ENCODE results near the gene FBP1.
"Not testable (repeated sequence)": the region's sequence is repeated elsewhere in the genome, so short reads cannot be mapped to it uniquely, and the experiment has no call there.

DNA sequence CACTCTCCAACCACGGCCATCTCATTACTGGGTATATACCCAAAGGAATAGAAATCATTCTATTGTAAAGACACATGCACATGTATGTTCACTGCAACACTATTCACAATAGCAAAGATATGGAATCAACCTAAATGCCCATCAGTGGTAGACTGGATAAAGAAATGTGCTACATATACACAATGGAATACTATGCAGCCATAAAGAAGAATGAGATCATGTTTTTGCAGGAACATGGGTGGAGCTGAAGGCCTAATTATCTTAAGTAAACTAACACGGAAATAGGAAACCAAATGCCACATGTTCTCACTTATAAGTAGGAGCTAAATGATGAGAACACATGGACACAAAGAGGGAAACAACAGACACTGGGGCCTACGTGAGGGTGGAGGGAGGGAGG, 75.0 kb downstream of the FBP1 start:
- TF ChIP-seq, protein P1, sequence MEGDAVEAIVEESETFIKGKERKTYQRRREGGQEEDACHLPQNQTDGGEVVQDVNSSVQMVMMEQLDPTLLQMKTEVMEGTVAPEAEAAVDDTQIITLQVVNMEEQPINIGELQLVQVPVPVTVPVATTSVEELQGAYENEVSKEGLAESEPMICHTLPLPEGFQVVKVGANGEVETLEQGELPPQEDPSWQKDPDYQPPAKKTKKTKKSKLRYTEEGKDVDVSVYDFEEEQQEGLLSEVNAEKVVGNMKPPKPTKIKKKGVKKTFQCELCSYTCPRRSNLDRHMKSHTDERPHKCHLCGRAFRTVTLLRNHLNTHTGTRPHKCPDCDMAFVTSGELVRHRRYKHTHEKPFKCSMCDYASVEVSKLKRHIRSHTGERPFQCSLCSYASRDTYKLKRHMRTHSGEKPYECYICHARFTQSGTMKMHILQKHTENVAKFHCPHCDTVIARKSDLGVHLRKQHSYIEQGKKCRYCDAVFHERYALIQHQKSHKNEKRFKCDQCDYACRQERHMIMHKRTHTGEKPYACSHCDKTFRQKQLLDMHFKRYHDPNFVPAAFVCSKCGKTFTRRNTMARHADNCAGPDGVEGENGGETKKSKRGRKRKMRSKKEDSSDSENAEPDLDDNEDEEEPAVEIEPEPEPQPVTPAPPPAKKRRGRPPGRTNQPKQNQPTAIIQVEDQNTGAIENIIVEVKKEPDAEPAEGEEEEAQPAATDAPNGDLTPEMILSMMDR (IDR thresholded peaks at IDR 0.05), result not testable (repeated sequence)
- not testable (repeated sequence) for TF ChIP-seq POLR2A (IDR thresholded peaks at IDR 0.05)
